A673 (cell line): Measurements from ENCODE around the gene NPR2. TPM values are rescaled to one million over a fixed set of nuclear protein-coding genes. Genes with fewer than 3 reads are reported as not detected.

Experiments
- BruUV-seq: library from RNA; stranded (reverse); fragments of 400-500 nt; replicated peaks from 2 replicates; lab custom pipeline; 2021; lab: Mats Ljungman, UMichigan
- CTCF ChIA-PET: fragments of 300-600 bp; sonication (Branson Sonifier 250); formaldehyde crosslinking; loops from one replicate; lab custom pipeline; 2022; ENCODE audit warnings: antibody characterized with exemption; lab: Charles Lee
- POLR2A ChIA-PET: fragments of 300-600 bp; sonication (Branson Sonifier 250); formaldehyde crosslinking; loops from one replicate; lab custom pipeline; 2022; ENCODE audit warnings: antibody characterized with exemption; ENCODE audit not compliant: low non-redundant PET; lab: Charles Lee
- DNase-seq: peaks from one replicate; pipeline ENCODE4 v3.0.0-alpha.2; 2015; ENCODE audit warnings: low spot score
- H3K27ac ChIP-seq: fragments of 200-600 bp; sonication (generic); 2 replicates; pipeline ENCODE4 v1.5.1; 2016; ENCODE audit warnings: mixed run types, low read depth, mild to moderate bottlenecking, mixed read lengths, antibody characterized with exemption, low read length; ENCODE audit not compliant: poor library complexity, severe bottlenecking
- H3K27me3 ChIP-seq: fragments of 200-600 bp; sonication (generic); replicated peaks from 2 replicates; pipeline ENCODE4 v1.6.1; 2017; ENCODE audit warnings: mixed run types, low read depth, mild to moderate bottlenecking, mixed read lengths, antibody characterized with exemption, low read length; ENCODE audit not compliant: insufficient read depth, poor library complexity
- H3K36me3 ChIP-seq: fragments of 200-600 bp; sonication (generic); 2 replicates; pipeline ENCODE4 v1.6.1; 2016; ENCODE audit warnings: mixed run types, mild to moderate bottlenecking, mixed read lengths, antibody characterized with exemption, low read length; ENCODE audit not compliant: insufficient read depth, poor library complexity, severe bottlenecking
- H3K4me1 ChIP-seq: fragments of 200-600 bp; sonication (generic); 2 replicates; pipeline ENCODE4 v1.6.1; 2017; ENCODE audit warnings: mixed run types, mild to moderate bottlenecking, mixed read lengths, antibody characterized with exemption, low read length; ENCODE audit not compliant: insufficient read depth, poor library complexity, severe bottlenecking
- H3K4me3 ChIP-seq: fragments of 200-600 bp; sonication (generic); 2 replicates; pipeline ENCODE4 v1.5.1; 2016; ENCODE audit warnings: low read depth, mixed run types, mild to moderate bottlenecking, mixed read lengths, low read length; ENCODE audit not compliant: poor library complexity, severe bottlenecking
- H3K9me3 ChIP-seq: fragments of 200-600 bp; sonication (generic); 2 replicates; pipeline ENCODE4 v1.6.1; 2016; ENCODE audit warnings: mixed run types, low read depth, mild to moderate bottlenecking, mixed read lengths, antibody characterized with exemption, low read length; ENCODE audit not compliant: poor library complexity, severe bottlenecking
- CTCF ChIP-seq: fragments of 300-800, 200-600 bp; sonication (generic); conservative IDR thresholded peaks from 2 replicates; pipeline ENCODE4 v1.5.1; 2017; ENCODE audit warnings: low read depth, mild to moderate bottlenecking, antibody characterized with exemption, low read length, moderate library complexity, mixed read lengths
- EZH2 ChIP-seq: fragments of 200-600 bp; sonication (generic); IDR thresholded peaks from 2 replicates; pipeline ENCODE4 v1.6.1; 2017; ENCODE audit warnings: borderline replicate concordance, low read depth, mild to moderate bottlenecking, mixed read lengths, antibody characterized with exemption, low read length; ENCODE audit not compliant: poor library complexity, severe bottlenecking
- intact Hi-C: fragments of 100-400 bp; cut with micrococcal nuclease; formaldehyde crosslinking; loops from one replicate; pipeline ENCODE4 v1.10.0; 2022; ENCODE audit not compliant: unreplicated experiment
- total RNA-seq: library from RNA; stranded (reverse); gene quantifications from 2 replicates; pipeline ENCODE4 v1.2.3, GENCODE V29; 2021

NPR2 gene
- total RNA-seq, 1 experiment from 2014 or later: 9.1 TPM

- Histone ChIP-seq H3K27me3 (no peaks in the 10 kb centered on the region), H3K36me3 (no peaks in the 10 kb centered on the region), H3K4me3 (no peak overlapping the region), H3K9me3 (no peaks in the 10 kb centered on the region), H3K4me1 (peaks cover 9% of the 10 kb centered on the region), H3K27ac (no peak overlapping the region)
- DNase-seq: no peak
- ChIA-PET CTCF (no interaction called here), POLR2A (no interaction called here)
- BruUV-seq: no TSS peak
- TF ChIP-seq CTCF: no peak
- no peak for TF ChIP-seq EZH2
- intact Hi-C loops: loop anchor here (5.0 kb wide), 1 partner anchor 55 kb away; no protein-coding TSS in a partner anchor
Measured at GRCh38 chr9:35827486-35827885, 36.1 kb downstream of the NPR2 start.

GRCh38 chr9:35828716-35829083 lies 37.3 kb downstream of the NPR2 start, which contains the start of gene FAM221B:
Gene FAM221B, minus strand, starts transcription at chr9:35828732. Its CDS starts 2,571 bp downstream, at chr9:35826161.
- Histone ChIP-seq H3K4me3 (peak within 1 kb of the TSS; percentile 61), H3K4me1 (peaks cover 9% of the 10 kb centered on the region), H3K27me3 (no peaks in the 10 kb centered on the region), H3K9me3 (no peaks in the 10 kb centered on the region), H3K36me3 (no peaks in the 10 kb centered on the region), H3K27ac (peak within 1 kb of the TSS; percentile 63)
- intact Hi-C loops: loop anchor here (5.0 kb wide), 1 partner anchor 54 kb away; no protein-coding TSS in a partner anchor
- no peak for DNase-seq
- BruUV-seq: no TSS peak
- CTCF ChIA-PET: interaction anchor here (1.1 kb wide), 1 partner anchor 75 kb away, joined by 9 read pairs; no protein-coding TSS in a partner anchor
- TF ChIP-seq EZH2: no peak
- TF ChIP-seq CTCF: no peak
- POLR2A ChIA-PET: interaction anchor here (0.6 kb wide), 1 partner anchor 70 kb away, joined by 10 read pairs; no protein-coding TSS in a partner anchor

- ChIA-PET CTCF (interaction anchor here (1.1 kb wide), 1 partner anchor 74 kb away, joined by 9 read pairs; no protein-coding TSS in a partner anchor), POLR2A (interaction anchor here (0.6 kb wide), 1 partner anchor 70 kb away, joined by 10 read pairs; no protein-coding TSS in a partner anchor)
Measured at GRCh38 chr9:35829084-35829763, 37.8 kb downstream of the NPR2 start, which contains the start of gene TMEM8B. Gene TMEM8B, plus strand, starts transcription at chr9:35829228. Its CDS starts 220 bp downstream, at chr9:35829448.

More at GRCh38 chr9:35829084-35829763, 37.8 kb downstream of the NPR2 start, which contains the start of gene TMEM8B:
- H3K36me3 ChIP-seq: no peaks in the 10 kb centered on the region
- H3K4me3 ChIP-seq: peak within 1 kb of the TSS; percentile 61
- peaks cover 9% of the 10 kb centered on the region for H3K4me1 ChIP-seq
- no TSS peak for BruUV-seq
- no peaks in the 10 kb centered on the region for H3K27me3 ChIP-seq
- intact Hi-C loops: loop anchor here (5.0 kb wide), 1 partner anchor 53 kb away; no protein-coding TSS in a partner anchor
- no peaks in the 10 kb centered on the region for H3K9me3 ChIP-seq
- TF ChIP-seq EZH2 (no peak), CTCF (no peak)
- peak; percentile 96 for DNase-seq
- peak within 1 kb of the TSS; percentile 63 for H3K27ac ChIP-seq
